HG02885 (cell line): ENCODE data around the gene DPH6.
"Not testable (repeated sequence)": the region's sequence is repeated elsewhere in the genome, so short reads cannot be mapped to it uniquely, and the experiment has no call there.

Experiments
- ATAC-seq: cut with Tn5 transposase; IDR thresholded peaks from one replicate; pipeline ENCODE4 v1.9.1; 2021; ENCODE audit warnings: mild to moderate bottlenecking; ENCODE audit not compliant: unreplicated experiment, poor library complexity

DPH6 gene

DNA sequence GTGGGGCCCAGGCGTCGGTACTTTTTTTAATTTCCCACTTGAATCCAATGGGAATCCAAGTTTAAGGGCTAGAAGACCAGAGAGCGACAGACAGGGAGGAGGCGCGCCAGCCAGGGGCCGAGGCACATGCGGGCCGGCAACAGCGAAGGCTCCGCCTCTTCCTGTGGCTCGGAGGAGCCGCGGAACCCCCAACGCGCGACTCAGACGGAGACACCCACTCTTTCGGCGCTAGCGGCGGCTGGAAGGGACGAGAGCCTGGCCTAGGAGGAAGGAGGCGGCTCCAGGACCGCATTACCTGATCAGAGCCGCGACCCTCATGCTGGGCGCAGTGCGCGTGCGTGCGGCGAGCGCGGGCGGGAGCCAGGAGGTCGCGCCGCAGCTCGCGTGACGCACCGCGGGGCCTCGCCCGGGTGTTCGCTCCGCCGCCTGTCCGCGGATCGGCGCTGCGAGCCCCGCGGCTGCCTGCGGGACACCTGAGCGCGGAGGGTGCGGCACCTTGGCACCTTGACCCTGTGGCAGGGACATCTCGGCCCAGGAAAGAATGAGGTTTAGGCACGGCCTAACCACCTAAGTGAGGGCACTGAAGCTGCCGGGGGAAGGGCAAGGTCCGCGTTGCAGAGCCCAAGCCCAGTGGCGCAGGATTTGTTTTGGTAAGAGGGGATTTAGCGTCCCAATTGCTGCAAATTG, at the start of gene DPH6:
DPH6 (minus strand) TSS at position 342 of the 687 bp plus-strand sequence; CDS start at position 318, 24 bp downstream.
- ATAC-seq: peak; percentile 88

DNA sequence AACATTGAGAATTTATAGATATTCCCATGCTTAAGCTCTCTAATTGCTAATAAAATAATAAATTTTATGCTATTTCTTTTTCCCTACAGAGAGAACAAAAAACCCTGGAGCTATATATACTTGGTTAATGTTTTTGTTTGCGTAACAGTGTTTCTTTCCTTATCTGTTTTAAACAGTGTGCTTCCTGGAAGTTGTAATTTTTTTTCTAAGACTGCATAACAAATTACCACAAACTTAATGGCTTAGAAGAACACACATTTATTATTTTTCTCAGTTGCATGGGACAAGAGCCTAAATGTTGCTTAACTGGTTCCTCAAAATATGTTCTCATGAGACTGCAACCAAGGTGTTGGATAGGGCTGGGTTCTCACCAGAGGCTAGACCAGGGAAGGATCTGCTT, 49.7 kb upstream of the DPH6 start:
- no peak for ATAC-seq

- ATAC-seq: not testable (repeated sequence)
Measured at GRCh38 chr15:35591987-35592386, 46.0 kb upstream of the DPH6 start.

DNA sequence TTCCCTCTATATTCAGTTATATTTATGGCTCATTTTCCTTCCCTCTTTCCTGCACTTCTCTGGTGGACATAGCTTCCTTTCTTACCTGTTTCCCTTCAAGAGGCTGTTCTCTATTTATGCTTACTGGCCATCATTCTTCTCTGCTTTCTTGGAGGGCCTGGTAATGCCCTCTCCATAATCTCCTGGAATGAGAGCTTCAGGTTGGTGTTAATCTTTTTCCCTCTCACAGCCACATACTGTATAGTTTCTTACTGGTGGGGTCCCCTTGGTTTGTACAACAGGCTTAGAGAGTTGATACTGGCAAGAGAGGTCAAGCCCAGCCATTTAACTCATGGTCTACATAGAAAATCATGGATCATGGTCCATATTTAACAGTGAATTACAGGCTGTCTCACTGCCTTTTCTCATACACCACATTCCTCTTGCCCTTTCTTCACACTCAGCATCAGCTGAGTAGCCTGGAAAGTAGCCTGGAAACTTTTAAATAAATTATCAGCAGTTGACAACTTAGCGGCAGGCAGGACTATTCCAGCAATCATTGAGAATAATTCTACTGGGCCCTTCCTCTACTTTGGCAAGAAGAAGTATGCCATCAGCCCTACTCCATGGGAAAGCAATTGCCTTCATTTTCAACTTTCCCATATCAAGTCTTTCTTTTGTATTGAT, 38.0 kb upstream of the DPH6 start:
- ATAC-seq: no peak

DNA sequence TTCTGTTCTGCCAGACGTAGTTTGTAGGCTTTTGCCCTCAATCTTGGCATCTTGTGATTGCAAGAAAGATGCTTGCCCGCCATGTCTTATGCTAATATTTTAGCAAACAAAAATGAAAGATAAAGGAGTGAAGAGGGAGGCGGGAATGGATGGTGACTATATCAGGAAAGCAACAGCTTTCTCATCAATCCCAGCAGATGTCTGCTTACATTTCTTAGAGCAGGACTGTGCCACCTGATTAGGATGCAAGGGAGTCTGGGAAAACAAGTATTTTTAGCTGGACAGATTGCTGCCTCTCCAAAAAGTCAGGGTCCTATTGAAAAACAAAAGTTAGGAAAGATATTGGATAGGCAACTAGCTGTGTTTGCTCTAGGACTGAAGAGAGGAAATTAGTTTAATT, 34.6 kb upstream of the DPH6 start:
- ATAC-seq: no peak

GRCh38 chr15:35567392-35567791, 21.4 kb upstream of the DPH6 start:
- no peak for ATAC-seq

DNA sequence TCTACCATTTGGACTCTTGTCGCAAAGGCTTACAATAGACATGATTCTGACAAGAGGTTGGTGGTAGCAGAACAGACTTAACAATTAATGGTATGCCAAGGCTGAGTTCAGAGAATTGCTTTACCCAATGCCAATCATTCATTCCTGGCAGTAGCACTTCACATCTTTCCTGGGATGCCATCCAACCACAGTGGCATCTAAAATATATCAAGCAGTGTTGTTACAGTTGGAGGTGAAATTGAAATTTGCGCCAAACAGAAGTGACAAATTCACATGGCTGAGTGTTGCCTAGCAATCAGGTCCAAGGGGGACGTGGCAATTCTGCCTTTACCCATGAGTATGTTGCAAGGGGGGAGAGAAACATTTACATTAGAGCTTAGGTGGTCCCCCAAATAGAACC, 21.0 kb upstream of the DPH6 start:
- ATAC-seq: no peak

- no peak for ATAC-seq
Measured at GRCh38 chr15:35565901-35566300, 19.9 kb upstream of the DPH6 start.

DNA sequence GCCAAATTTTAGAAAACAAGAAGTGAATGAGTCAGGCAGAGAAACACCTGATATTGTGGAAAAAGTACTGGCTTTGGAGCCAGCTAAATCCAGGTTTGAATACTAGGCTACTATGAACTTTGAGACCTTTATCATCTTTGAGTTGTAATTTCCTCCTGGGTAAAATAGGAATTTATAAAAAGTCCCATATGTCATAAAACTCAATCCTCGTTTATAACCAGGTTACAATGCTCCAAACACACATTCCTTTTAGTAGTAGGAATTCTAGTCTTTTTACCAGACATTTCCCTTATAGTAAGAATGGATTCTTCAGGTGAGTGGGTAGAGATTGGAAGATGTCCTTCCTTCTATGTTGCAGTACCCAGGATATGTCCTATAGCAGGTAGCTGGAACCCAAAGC, 16.7 kb upstream of the DPH6 start:
- no peak for ATAC-seq

DNA sequence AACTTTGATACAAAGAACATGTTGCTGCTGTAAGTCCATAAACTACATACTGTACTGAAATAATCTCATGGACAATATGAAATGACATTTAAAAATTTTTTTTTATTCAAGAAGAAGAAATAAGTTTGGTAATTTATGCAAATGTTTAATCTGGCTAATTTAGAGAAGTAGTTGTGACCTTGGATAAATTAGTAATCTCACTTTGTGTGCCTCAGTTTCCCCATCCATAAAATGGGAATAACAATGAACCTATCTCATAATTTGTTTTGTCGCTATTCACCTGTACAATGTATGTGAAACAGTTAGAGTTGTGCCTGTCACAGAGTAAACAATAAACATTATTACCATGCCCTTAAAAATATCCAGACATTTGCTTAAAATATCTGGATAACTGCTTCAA, 15.3 kb upstream of the DPH6 start:
- no peak for ATAC-seq

GRCh38 chr15:35560870-35561269, 14.9 kb upstream of the DPH6 start:
- no peak for ATAC-seq

DNA sequence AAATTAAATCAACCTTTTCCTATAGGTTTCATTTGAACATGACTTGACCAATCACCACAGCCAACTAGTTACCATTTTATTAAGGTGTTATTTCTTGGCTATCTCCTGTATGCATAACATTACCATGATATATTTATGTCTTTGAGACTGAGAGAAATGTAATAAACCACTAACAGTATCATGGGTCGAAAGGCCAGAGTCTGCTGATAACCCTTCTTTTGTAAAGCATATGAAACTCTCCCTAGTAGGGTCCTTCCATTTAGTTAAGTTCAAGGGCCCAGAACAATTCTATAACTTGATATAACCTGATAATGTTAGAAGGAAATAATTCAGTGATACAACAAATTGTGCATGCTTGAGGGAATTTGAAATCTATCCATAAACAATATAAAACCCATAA, 14.3 kb upstream of the DPH6 start:
- ATAC-seq: no peak

DNA sequence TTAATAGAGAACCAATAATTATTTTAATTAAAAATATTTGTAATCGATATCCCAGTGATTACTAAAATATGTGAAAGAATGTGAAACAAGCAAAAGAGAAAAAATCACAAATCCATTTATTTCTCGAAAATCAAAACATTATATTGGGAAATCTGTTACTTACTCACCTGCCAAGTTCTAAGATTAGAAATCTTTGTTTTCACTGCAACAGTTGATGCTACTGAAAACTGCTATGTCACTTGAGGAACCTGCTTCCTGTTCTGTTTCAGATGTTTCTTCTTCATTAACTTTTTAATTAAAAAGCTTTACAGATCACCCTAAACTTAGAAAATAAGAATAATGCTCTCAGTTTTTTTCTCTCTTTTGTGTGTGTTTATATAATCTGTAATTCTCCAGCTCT, 13.7 kb upstream of the DPH6 start:
- no peak for ATAC-seq

- no peak for ATAC-seq
Measured at GRCh38 chr15:35557544-35557943, 11.6 kb upstream of the DPH6 start.

DNA sequence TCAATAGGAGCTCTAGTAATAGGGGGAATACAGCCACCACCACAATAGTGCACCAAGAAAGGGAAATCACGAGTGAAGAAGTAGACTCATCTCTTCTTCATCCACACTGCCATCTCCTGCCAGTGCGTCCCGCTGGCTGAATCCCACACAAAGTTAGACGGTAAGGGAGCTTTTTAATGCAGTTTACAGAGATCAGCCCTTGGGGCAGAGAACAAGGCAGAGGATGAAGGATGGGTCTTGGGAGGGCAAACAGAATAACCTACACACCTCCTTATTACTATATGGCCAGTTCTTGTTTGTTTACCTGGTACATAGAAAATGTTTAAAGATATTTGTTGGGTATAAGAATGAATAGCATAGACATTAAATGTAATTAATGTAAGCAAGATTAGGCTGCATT, 11.0 kb upstream of the DPH6 start:
- no peak for ATAC-seq

DNA sequence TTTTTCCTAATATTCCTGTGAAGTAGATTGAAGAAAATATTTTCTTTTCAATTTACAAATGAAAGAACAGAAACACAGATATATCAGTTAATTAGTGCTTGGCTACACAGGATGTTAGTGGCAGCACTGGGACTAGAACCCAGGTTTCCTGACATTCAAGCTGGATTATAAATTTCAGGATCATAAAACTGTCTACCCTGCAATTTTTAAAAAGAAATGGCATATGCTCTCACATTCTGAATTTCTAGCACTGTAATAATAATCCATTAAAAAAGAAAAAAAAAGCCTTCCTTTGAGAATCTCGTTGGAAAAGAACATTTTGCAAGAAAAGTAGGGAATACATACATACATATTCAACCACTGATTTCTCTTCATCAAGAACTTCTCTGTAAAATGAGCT, 9.3 kb upstream of the DPH6 start:
- ATAC-seq: no peak

GRCh38 chr15:35550957-35551356, 5.0 kb upstream of the DPH6 start:
- no peak for ATAC-seq

GRCh38 chr15:35549567-35549966, 3.6 kb upstream of the DPH6 start:
- no peak for ATAC-seq

- no peak for ATAC-seq
Measured at GRCh38 chr15:35548435-35548834, 2.5 kb upstream of the DPH6 start.

GRCh38 chr15:35547775-35548364, 1.9 kb upstream of the DPH6 start:
- ATAC-seq: no peak

DNA sequence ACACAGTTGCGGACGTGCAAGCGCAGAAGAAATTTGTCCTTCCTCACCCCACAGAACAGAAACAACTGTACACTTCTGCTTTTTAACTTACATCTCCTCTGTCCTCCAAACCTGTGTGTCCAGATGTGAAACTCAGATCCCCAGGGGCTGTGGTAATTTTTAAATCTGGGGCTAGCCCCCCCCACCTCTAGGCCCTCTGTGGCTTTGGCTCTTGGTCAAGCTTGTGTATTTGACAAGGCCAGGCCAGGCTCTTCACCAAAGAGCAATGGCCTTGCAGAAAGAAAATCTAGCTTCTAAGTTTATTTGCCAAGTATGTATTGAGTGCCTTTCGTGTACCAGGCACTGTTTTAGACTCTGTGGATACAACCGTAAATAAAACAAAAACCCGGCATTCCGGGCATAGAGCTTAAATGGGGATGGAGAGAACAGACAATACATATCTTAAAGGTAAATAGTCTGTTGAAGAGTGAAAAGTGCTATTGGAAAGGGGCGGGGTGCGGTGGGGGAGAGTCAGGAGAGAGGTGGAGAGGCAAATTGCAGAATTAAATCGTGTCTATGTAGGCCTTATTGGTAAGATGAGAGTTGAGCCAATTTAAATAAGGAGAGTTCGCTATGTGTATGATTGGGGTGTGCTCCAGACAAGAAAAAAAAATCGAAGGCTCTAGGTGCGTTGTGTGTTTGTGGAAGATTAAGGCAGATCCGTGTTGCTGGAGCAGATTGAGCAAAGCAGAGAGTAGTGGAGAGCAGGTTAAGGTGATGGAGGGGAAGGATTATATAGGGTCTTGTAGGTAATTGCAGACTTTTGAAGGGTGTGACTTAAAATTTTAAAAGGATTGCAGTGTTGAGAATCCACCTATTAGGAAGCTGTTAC, 781 bp upstream of the DPH6 start:
- ATAC-seq: no peak
